Breast epithelium (tissue), 4 donors: ENCODE data around the gene RASL12. TPM values are rescaled to one million over a fixed set of nuclear protein-coding genes. Genes with fewer than 3 reads are reported as not detected.

Experiments
- DNase-seq, 2 donors: peaks; one replicate each; pipeline ENCODE4 v3.0.0-alpha.2; 2019; ENCODE audit warnings: low spot score in 2 of 2
- H3K27ac ChIP-seq, 2 donors: fragments of 200-600 bp; sonication (generic) in 1 of 2; one replicate each; pipeline ENCODE4 v1.5.1; 2016 to 2019; ENCODE audit warnings: mild to moderate bottlenecking in 1 of 2
- H3K27me3 ChIP-seq, 2 donors: fragments of 200-600 bp; sonication (generic) in 1 of 2; one replicate each; pipeline versions ENCODE4 v1.5.1 to v1.6.0; 2017 to 2019; ENCODE audit warnings: control low read depth in 1 of 2, mild to moderate bottlenecking in 1 of 2
- H3K36me3 ChIP-seq: fragments of 200-600 bp; one replicate; pipeline ENCODE4 v1.5.1; 2019
- H3K4me1 ChIP-seq, 2 donors: fragments of 200-600 bp; sonication (generic); one replicate each; pipeline ENCODE4 v1.5.1; 2016 to 2019; ENCODE audit warnings: control low read depth in 1 of 2
- H3K4me3 ChIP-seq, 3 donors: fragments of 200-600 bp; sonication (generic); 1 replicate in 2 of 3; 2 replicates in 1 of 3; pipeline ENCODE4 v1.5.1; 2016 to 2019; ENCODE audit warnings: mild to moderate bottlenecking in 3 of 3, moderate library complexity in 2 of 3
- H3K9me3 ChIP-seq, 2 donors: fragments of 200-600 bp; sonication (generic) in 1 of 2; one replicate each; pipeline ENCODE4 v1.5.1; 2016 to 2019; ENCODE audit warnings: control low read depth in 1 of 2
- POLR2A ChIP-seq: fragments of 450-650 bp; IDR thresholded peaks from one replicate; pipeline ENCODE4 v1.6.1; 2016; ENCODE audit warnings: antibody characterized with exemption, mild to moderate bottlenecking, moderate library complexity
- POLR2AphosphoS5 ChIP-seq, 3 donors: sonication (generic); formaldehyde crosslinking; IDR thresholded peaks; one replicate each; pipeline ENCODE4 v1.6.1; 2017; ENCODE audit warnings: antibody characterized with exemption in 3 of 3
- intact Hi-C: fragments of 100-400 bp; cut with DNase I; formaldehyde crosslinking; loops from one replicate; pipeline ENCODE4 v1.15.1; 2023; ENCODE audit warnings: low total_unique reads
- total RNA-seq, 3 donors: library from RNA; depleted of rRNA; stranded (reverse); fragments of >200 nt; gene quantifications; one replicate each; pipeline ENCODE4 v1.1.0, GENCODE V29; 2016
- TF ChIP-seq, protein P1 (sequence below), 3 donors: fragments of 450-650 bp; IDR thresholded peaks; one replicate each; pipeline ENCODE4 v1.5.1; 2016 to 2017; ENCODE audit warnings: antibody characterized with exemption in 3 of 3, mild to moderate bottlenecking in 3 of 3, moderate library complexity in 3 of 3

Gene RASL12
- total RNA-seq, 3 donors from 2014 or later = 12.6 to 20.6 (median 20.3) TPM

DNA sequence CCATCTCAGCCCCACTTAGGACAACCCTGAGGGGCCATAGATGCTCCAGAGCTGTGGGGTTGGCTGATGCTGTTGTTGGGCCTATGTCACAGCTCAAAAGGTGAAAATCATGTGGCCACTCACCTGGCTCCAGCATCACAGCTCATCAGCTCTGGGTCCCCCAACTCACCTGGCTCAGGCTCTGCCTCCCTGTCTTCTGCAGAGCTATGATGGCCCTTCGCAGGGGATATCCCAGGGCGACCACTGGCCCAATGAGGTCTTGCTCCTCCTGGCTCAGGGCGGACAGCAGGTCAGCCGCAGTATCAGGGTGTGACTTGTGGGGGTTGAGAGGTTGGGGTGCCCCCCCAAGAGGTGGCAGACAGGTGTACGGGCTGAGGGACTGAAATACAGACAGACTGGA, 31.5 kb upstream of the RASL12 start:
- H3K4me1 ChIP-seq = no peaks in the 10 kb centered on the region
- peaks cover 5% of the 10 kb centered on the region for H3K36me3 ChIP-seq
- no peak for DNase-seq
- no peak overlapping the region for H3K27ac ChIP-seq
- no peaks in the 10 kb centered on the region for H3K27me3 ChIP-seq
- intact Hi-C loops = loop anchor here (10.0 kb wide), 1 partner anchor 65 kb away; no protein-coding TSS in a partner anchor
- TF ChIP-seq, protein P1, sequence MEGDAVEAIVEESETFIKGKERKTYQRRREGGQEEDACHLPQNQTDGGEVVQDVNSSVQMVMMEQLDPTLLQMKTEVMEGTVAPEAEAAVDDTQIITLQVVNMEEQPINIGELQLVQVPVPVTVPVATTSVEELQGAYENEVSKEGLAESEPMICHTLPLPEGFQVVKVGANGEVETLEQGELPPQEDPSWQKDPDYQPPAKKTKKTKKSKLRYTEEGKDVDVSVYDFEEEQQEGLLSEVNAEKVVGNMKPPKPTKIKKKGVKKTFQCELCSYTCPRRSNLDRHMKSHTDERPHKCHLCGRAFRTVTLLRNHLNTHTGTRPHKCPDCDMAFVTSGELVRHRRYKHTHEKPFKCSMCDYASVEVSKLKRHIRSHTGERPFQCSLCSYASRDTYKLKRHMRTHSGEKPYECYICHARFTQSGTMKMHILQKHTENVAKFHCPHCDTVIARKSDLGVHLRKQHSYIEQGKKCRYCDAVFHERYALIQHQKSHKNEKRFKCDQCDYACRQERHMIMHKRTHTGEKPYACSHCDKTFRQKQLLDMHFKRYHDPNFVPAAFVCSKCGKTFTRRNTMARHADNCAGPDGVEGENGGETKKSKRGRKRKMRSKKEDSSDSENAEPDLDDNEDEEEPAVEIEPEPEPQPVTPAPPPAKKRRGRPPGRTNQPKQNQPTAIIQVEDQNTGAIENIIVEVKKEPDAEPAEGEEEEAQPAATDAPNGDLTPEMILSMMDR (IDR thresholded peaks at IDR 0.05) = no peak
- no peak for TF ChIP-seq POLR2AphosphoS5 (IDR thresholded peaks at IDR 0.05)
- H3K9me3 ChIP-seq = no peaks in the 10 kb centered on the region
- no peak overlapping the region for H3K4me3 ChIP-seq

DNA sequence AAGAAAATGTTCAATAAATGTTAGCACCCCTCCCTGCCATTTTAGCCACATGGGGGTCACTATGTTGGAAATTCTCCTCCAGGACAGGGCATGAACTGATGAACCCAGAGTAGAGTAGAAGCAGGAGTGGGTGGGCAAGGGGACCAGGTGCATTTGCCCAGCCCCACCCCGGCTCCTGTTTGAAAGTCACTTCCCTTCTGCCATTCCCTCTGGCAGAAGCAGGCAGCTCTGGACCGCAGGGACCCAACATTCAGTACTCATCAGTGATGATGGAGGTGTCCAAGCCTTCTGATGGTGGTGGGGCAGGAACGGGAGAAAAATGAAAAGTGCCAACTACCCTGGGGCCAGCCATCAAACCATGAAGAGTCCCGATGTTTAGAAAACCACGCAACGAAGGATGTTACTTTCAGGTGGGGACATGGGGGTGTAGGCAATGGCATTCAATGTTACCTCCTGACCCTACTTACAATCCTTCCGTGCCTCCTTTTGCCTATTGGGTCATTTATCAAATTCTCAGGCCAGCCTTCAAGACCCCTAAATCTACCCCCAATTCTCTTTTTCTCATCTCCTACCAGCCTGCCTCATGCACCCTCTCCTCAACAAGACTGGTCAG, 30.0 kb upstream of the RASL12 start:
- Histone ChIP-seq H3K4me1 (no peaks in the 10 kb centered on the region), H3K27me3 (no peaks in the 10 kb centered on the region), H3K27ac (no peak overlapping the region), H3K9me3 (no peaks in the 10 kb centered on the region), H3K36me3 (peaks cover 5% of the 10 kb centered on the region), H3K4me3 (no peak overlapping the region)
- DNase-seq = no peak
- TF ChIP-seq POLR2A (no peak), POLR2AphosphoS5 (IDR thresholded peaks at IDR 0.05) (no peak)
- TF ChIP-seq, protein P1 (IDR thresholded peaks at IDR 0.05) = no peak
- intact Hi-C loops = loop anchor here (10.0 kb wide), 1 partner anchor 63 kb away; no protein-coding TSS in a partner anchor

DNA sequence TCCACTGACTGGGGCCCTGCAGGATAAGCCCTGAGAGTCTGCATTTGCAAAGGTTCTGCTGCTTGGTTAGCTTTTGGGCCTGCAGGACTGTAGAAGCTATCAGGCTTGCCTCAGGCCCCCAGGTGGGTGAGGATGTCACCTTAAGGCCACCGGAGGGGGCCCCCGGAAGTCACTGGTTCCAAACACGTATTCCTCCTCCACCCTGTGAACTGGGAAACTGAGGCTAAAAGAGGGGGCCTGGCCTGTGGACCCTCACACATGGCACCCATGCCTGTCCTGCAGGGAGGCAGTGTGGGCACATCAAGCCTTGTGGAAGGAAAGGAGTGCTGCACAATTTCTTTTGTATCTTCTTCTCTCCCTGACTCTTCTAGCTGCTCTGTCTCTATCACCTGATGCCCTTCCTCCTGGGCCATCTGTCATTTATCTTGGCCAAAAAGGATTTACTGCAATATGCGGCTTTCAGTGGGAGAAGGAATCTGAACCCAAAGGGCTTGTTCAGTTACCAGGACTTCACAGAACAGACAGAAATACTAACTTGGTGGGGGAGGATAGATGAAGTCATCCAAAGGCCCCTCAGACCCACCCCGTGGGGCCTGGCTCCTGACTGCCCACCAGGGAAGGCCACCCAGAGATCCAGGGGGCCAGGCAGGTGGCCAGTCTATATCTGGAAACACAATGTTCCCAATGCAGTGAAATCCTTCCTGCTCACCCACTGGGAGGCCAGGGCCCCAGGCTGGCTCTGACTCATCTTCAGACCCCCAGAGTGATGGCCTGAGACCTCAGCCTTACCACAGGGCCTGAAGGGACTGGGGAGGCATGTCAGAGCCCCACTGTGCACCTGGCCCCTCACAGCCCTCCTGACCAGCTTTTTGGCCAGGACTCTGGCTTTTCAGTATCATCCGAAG, 28.9 kb upstream of the RASL12 start:
- H3K27ac ChIP-seq = no peak overlapping the region
- H3K4me1 ChIP-seq = no peaks in the 10 kb centered on the region
- peaks cover 5% of the 10 kb centered on the region for H3K36me3 ChIP-seq

DNA sequence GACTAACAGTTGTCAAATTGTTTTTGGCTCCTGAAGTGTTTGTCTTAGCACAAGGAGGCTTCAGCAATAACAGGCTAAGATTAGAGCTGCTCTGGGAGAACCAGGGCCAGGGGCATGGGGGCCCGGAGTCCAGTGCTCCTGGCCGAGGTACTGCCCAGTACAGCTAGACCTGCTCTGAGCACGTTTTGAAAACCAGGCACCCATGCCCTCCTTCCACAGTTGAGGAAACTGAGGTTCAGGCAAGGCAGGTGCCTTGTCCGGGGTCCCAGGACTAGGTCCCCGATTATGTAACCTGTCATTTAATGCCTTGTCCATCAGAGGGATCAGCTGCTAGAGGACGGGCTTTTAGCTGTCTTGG, 27.9 kb upstream of the RASL12 start:
- H3K36me3 ChIP-seq = peaks cover 5% of the 10 kb centered on the region
- no peaks in the 10 kb centered on the region for H3K4me1 ChIP-seq
- no peak for DNase-seq
- no peaks in the 10 kb centered on the region for H3K9me3 ChIP-seq
- no peak overlapping the region for H3K27ac ChIP-seq
- H3K4me3 ChIP-seq = no peak overlapping the region
- TF ChIP-seq POLR2AphosphoS5 (IDR thresholded peaks at IDR 0.05) (no peak), POLR2A (no peak)
- TF ChIP-seq, protein P1 (IDR thresholded peaks at IDR 0.05) = no peak
- H3K27me3 ChIP-seq = no peaks in the 10 kb centered on the region
- intact Hi-C loops = loop anchor here (10.0 kb wide), 1 partner anchor 61 kb away; no protein-coding TSS in a partner anchor

More for the DNA sequence above, 28.9 kb upstream of the RASL12 start:
- TF ChIP-seq POLR2A (no peak), POLR2AphosphoS5 (IDR thresholded peaks at IDR 0.05) (no peak)
- TF ChIP-seq, protein P1 (IDR thresholded peaks at IDR 0.05) = no peak
- intact Hi-C loops = loop anchor here (10.0 kb wide), 1 partner anchor 62 kb away; no protein-coding TSS in a partner anchor
- H3K4me3 ChIP-seq = no peak overlapping the region
- no peaks in the 10 kb centered on the region for H3K9me3 ChIP-seq
- no peaks in the 10 kb centered on the region for H3K27me3 ChIP-seq
- DNase-seq = no peak
